ENCODE data around the gene TAF15.

DNA sequence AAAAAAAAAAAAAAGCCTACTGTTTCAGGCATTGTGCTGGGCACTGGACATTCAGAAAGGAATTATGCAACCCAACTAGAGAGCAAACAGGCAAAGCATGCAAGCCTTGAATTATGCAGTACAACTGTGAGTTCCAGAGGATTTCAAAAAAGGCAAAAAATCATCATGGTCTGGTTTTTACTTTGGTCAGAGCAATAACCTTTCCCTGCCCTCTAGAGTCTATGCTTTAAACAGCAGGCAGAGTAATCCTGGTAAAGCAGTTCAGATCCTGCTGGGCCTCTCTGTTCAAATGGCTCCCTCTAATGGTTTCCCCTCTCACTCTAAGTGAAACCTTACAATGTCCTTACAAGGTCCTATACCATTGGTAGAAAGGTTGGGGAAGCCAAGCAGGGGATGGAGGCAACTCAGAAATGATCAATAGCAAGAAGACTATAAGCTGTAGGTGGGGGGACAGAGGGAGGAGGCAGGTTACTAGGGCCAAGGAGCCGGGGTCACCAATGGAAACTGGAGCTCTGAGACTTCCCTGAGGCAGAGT lies 4.6 kb upstream of the TAF15 start:
- TF ChIP-seq, protein P1, sequence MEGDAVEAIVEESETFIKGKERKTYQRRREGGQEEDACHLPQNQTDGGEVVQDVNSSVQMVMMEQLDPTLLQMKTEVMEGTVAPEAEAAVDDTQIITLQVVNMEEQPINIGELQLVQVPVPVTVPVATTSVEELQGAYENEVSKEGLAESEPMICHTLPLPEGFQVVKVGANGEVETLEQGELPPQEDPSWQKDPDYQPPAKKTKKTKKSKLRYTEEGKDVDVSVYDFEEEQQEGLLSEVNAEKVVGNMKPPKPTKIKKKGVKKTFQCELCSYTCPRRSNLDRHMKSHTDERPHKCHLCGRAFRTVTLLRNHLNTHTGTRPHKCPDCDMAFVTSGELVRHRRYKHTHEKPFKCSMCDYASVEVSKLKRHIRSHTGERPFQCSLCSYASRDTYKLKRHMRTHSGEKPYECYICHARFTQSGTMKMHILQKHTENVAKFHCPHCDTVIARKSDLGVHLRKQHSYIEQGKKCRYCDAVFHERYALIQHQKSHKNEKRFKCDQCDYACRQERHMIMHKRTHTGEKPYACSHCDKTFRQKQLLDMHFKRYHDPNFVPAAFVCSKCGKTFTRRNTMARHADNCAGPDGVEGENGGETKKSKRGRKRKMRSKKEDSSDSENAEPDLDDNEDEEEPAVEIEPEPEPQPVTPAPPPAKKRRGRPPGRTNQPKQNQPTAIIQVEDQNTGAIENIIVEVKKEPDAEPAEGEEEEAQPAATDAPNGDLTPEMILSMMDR (IDR thresholded peaks at IDR 0.05; ENCODE audit: low read length): peak; percentile 96
- TF ChIP-seq EZH2 (optimal IDR thresholded peaks at IDR 0.05; ENCODE audit: low read depth, low read length) (no peak), EZH2phosphoT487 (IDR thresholded peaks at IDR 0.05; ENCODE audit: low read length) (no peak)

All from MM.1S (cell line).